ENCODE data around the gene SMIM28. TPM values are rescaled to one million over a fixed set of nuclear protein-coding genes. Genes with fewer than 3 reads are reported as not detected.
A peak's percentile ranks its signal among the peaks of the same experiment; 100 is the strongest.

Gene SMIM28
- total and polyA plus RNA-seq, 8 donors = not detected

GRCh38 chr6:138400326-138400725 lies 22.6 kb downstream of the SMIM28 start:
- no peak overlapping the region for H3K4me3 ChIP-seq
- no peak overlapping the region for H3K27ac ChIP-seq
- H3K27me3 ChIP-seq = no peaks in the 10 kb centered on the region
- no peak for DNase-seq
- WGBS, 5 donors = 74 to 91% (median 78%) methylated on average over 3 of the region's 3 CpGs
- H3K9me3 ChIP-seq = no peaks in the 10 kb centered on the region
- H3K36me3 ChIP-seq = no peaks in the 10 kb centered on the region
- intact Hi-C loops (cut with DNase I; ENCODE audit: low total_unique reads) = no loop called here
- peaks cover 0 to 19% (median 13%) of the 10 kb centered on the region in 4 donors for H3K4me1 ChIP-seq
- TF ChIP-seq CTCF (IDR thresholded peaks at IDR 0.05) (no peak), POLR2AphosphoS5 (IDR thresholded peaks at IDR 0.05) (no peak), EP300 (IDR thresholded peaks at IDR 0.05) (no peak), POLR2A (IDR thresholded peaks at IDR 0.05) (no peak)

GRCh38 chr6:138401960-138402837 lies 24.5 kb downstream of the SMIM28 start:
- no peaks in the 10 kb centered on the region for H3K9me3 ChIP-seq
- peak overlapping the region in 1 of 5 donors; percentile 2 for H3K27ac ChIP-seq
- peaks cover 7 to 33% (median 28%) of the 10 kb centered on the region in 4 donors for H3K4me1 ChIP-seq
- TF ChIP-seq POLR2AphosphoS5 (IDR thresholded peaks at IDR 0.05) = no peak
- TF ChIP-seq EP300 (IDR thresholded peaks at IDR 0.05) = no peak
- TF ChIP-seq CTCF (IDR thresholded peaks at IDR 0.05) = no peak
- no peak for TF ChIP-seq POLR2A (IDR thresholded peaks at IDR 0.05)
- H3K36me3 ChIP-seq = peaks cover 8 to 18% (median 15%) of the 10 kb centered on the region in 4 donors
- no peaks in the 10 kb centered on the region for H3K27me3 ChIP-seq
- DNase-seq = no peak
- no peak overlapping the region for H3K4me3 ChIP-seq
- WGBS, 5 donors = 94 to 96% (median 95%) methylated on average over 14 of the region's 14 CpGs
- intact Hi-C loops (cut with DNase I; ENCODE audit: low total_unique reads) = no loop called here

GRCh38 chr6:138402838-138403187 lies 25.1 kb downstream of the SMIM28 start:
- Histone ChIP-seq H3K36me3 (peaks cover 14 to 24% (median 21%) of the 10 kb centered on the region in 4 donors), H3K4me3 (peak overlapping the region in 3 of 4 donors; percentile 78 to 94 (median 79)), H3K9me3 (no peaks in the 10 kb centered on the region), H3K27me3 (no peaks in the 10 kb centered on the region), H3K4me1 (peaks cover 7 to 40% (median 34%) of the 10 kb centered on the region in 4 donors), H3K27ac (peak overlapping the region in 4 of 5 donors; percentile 89 to 98 (median 96))
- intact Hi-C loops (cut with DNase I; ENCODE audit: low total_unique reads) = no loop called here
- TF ChIP-seq EP300 (IDR thresholded peaks at IDR 0.05) (no peak), POLR2AphosphoS5 (IDR thresholded peaks at IDR 0.05) (no peak), POLR2A (IDR thresholded peaks at IDR 0.05) (no peak), CTCF (IDR thresholded peaks at IDR 0.05) (no peak)
- no peak for DNase-seq
- WGBS, 5 donors = 90 to 95% (median 94%) methylated on average over 8 of the region's 8 CpGs

- DNase-seq = peak; percentile 36 to 77
- peaks cover 18 to 29% (median 26%) of the 10 kb centered on the region in 4 donors for H3K36me3 ChIP-seq
- H3K4me3 ChIP-seq = peak overlapping the region; percentile 78 to 94 (median 84)
- TF ChIP-seq POLR2A (IDR thresholded peaks at IDR 0.05) (no peak), CTCF (IDR thresholded peaks at IDR 0.05) (no peak), POLR2AphosphoS5 (IDR thresholded peaks at IDR 0.05) (no peak)
- H3K27me3 ChIP-seq = no peaks in the 10 kb centered on the region
- H3K9me3 ChIP-seq = no peaks in the 10 kb centered on the region
- intact Hi-C loops (cut with DNase I; ENCODE audit: low total_unique reads) = no loop called here
- 0 to 2% (median 1%) methylated on average over 25 to 30 of the region's 30 CpGs; no CpG with 5 or more reads in 1 of the 5 donors for WGBS, 5 donors
- H3K27ac ChIP-seq = peak overlapping the region; percentile 89 to 98 (median 95)
- H3K4me1 ChIP-seq = peaks cover 7 to 41% (median 37%) of the 10 kb centered on the region in 4 donors
Observed at GRCh38 chr6:138403324-138403800, 25.7 kb downstream of the SMIM28 start.

All from stomach (tissue), 9 donors.